Stomach (tissue), 9 donors: ENCODE data around the gene GDF15. TPM values are rescaled to one million over a fixed set of nuclear protein-coding genes. Genes with fewer than 3 reads are reported as not detected.
"Not testable (repeated sequence)": the region's sequence is repeated elsewhere in the genome, so short reads cannot be mapped to it uniquely, and the experiment has no call there.

ENCODE experiments used
- DNase-seq, 2 donors: peaks; one replicate each; pipeline versions ENCODE4 v3.0.0 to v3.0.0-alpha.2; 2013 to 2019
- H3K27ac ChIP-seq, 5 donors: fragments of 200-600 bp in 4 of 5; sonication (generic) in 4 of 5; one replicate each; pipeline ENCODE4 v1.5.1; 2013 to 2019; ENCODE audit warnings: mild to moderate bottlenecking in 1 of 5, moderate library complexity in 1 of 5
- H3K27me3 ChIP-seq, 3 donors: fragments of 200-600 bp; sonication (generic); one replicate each; pipeline ENCODE4 v1.5.1; 2017 to 2019; ENCODE audit warnings: mixed run types in 1 of 3
- H3K36me3 ChIP-seq, 4 donors: fragments of 200-600 bp; sonication (generic); 1 replicate in 3 of 4; 2 replicates in 1 of 4; pipeline ENCODE4 v1.5.1; 2016 to 2019
- H3K4me1 ChIP-seq, 4 donors: fragments of 200-600 bp; sonication (generic); one replicate each; pipeline ENCODE4 v1.5.1; 2016 to 2019
- H3K4me3 ChIP-seq, 4 donors: fragments of 200-600 bp; sonication (generic) in 3 of 4; one replicate each; pipeline ENCODE4 v1.5.1; 2016 to 2019; ENCODE audit warnings: mild to moderate bottlenecking in 1 of 4
- H3K9me3 ChIP-seq, 4 donors: fragments of 200-600 bp; sonication (generic); one replicate each; pipeline ENCODE4 v1.5.1; 2016 to 2019
- EP300 ChIP-seq: sonication (generic); formaldehyde crosslinking; IDR thresholded peaks from one replicate; pipeline ENCODE4 v1.6.1; 2017; ENCODE audit warnings: antibody characterized with exemption
- POLR2A ChIP-seq, 4 donors: fragments of 450-650 bp; IDR thresholded peaks; one replicate each; pipeline ENCODE4 v1.6.1; 2016; ENCODE audit warnings: antibody characterized with exemption in 4 of 4, control low read depth in 2 of 4, mild to moderate bottlenecking in 1 of 4, moderate library complexity in 1 of 4
- POLR2AphosphoS5 ChIP-seq, 3 donors: sonication (generic); formaldehyde crosslinking; IDR thresholded peaks; one replicate each; pipeline ENCODE4 v1.6.1; 2016; ENCODE audit warnings: antibody characterized with exemption in 3 of 3
- WGBS, 5 donors: extraction: QIAGEN DNeasy Blood & Tissue Kit in 3 of 5; methylation state at CpG; one replicate each; pipeline versions ENCODE4 v1.1.5 to v1.1.7; 2013 to 2018; 5-methylcytosine and 5-hydroxymethylcytosine counted together
- intact Hi-C: fragments of 100-400 bp; cut with DNase I; formaldehyde crosslinking; loops from one replicate; pipeline ENCODE4 v1.15.1; 2023; ENCODE audit warnings: low total_unique reads
- polyA plus RNA-seq, 3 donors: library from polyadenylated mRNA; stranded (reverse); fragments of 200-250 nt; gene quantifications; one replicate each; pipeline ENCODE4 v1.2.3, GENCODE V29; 2013
- total RNA-seq, 5 donors: library from RNA; depleted of rRNA; stranded (reverse); fragments of >200 nt; gene quantifications; one replicate each; pipeline versions ENCODE4 v1.1.0 to v1.2.3, GENCODE V29; 2014 to 2016
- TF ChIP-seq, protein P1 (sequence below), 7 experiments: fragments of 450-650 bp in 4 of 7; fragments of 200-600 bp in 3 of 7; sonication (generic) in 3 of 7; IDR thresholded peaks; one replicate each; pipeline ENCODE4 v1.5.1; 2016 to 2019; ENCODE audit warnings: antibody characterized with exemption in 7 of 7, control low read depth in 2 of 7, mild to moderate bottlenecking in 1 of 7
- donor health status: healthy with polysubstance abuse.
- donor health status: Bipolar disorder and iron deficiency.
- donor health status: healthy.

GDF15 gene
- total and polyA plus RNA-seq, 8 donors = 14.2 to 134 (median 45.7) TPM

- intact Hi-C loops = no loop called here
- H3K4me1 ChIP-seq = peaks cover 0 to 7% (median 3%) of the 10 kb centered on the region in 4 donors
- no peaks in the 10 kb centered on the region for H3K9me3 ChIP-seq
- no peak overlapping the region for H3K4me3 ChIP-seq
- H3K27ac ChIP-seq = peak overlapping the region in 2 of 5 donors; percentile 6 to 50
- WGBS, 5 donors = 74 to 88% (median 82%) methylated on average over 3 of the region's 3 CpGs
- DNase-seq = no peak
- no peaks in the 10 kb centered on the region for H3K27me3 ChIP-seq
- TF ChIP-seq POLR2AphosphoS5 (IDR thresholded peaks at IDR 0.05) (no peak), EP300 (no peak), POLR2A (IDR thresholded peaks at IDR 0.05) (no peak)
- TF ChIP-seq, protein P1, sequence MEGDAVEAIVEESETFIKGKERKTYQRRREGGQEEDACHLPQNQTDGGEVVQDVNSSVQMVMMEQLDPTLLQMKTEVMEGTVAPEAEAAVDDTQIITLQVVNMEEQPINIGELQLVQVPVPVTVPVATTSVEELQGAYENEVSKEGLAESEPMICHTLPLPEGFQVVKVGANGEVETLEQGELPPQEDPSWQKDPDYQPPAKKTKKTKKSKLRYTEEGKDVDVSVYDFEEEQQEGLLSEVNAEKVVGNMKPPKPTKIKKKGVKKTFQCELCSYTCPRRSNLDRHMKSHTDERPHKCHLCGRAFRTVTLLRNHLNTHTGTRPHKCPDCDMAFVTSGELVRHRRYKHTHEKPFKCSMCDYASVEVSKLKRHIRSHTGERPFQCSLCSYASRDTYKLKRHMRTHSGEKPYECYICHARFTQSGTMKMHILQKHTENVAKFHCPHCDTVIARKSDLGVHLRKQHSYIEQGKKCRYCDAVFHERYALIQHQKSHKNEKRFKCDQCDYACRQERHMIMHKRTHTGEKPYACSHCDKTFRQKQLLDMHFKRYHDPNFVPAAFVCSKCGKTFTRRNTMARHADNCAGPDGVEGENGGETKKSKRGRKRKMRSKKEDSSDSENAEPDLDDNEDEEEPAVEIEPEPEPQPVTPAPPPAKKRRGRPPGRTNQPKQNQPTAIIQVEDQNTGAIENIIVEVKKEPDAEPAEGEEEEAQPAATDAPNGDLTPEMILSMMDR (IDR thresholded peaks at IDR 0.05) = no peak
- H3K36me3 ChIP-seq = peaks cover 39 to 81% (median 77%) of the 10 kb centered on the region in 4 donors
These were observed 28.9 kb upstream of the GDF15 start for GRCh38 chr19:18357041-18357440.

- no peak for DNase-seq
- intact Hi-C loops = no loop called here
- peaks cover 18 to 33% (median 27%) of the 10 kb centered on the region in 4 donors for H3K4me1 ChIP-seq
- H3K36me3 ChIP-seq = peaks cover 29 to 81% (median 77%) of the 10 kb centered on the region in 4 donors
- 94 to 96% (median 94%) methylated on average over 8 of the region's 8 CpGs for WGBS, 5 donors
- H3K27me3 ChIP-seq = no peaks in the 10 kb centered on the region
- no peak overlapping the region for H3K27ac ChIP-seq
- no peaks in the 10 kb centered on the region for H3K9me3 ChIP-seq
- no peak overlapping the region for H3K4me3 ChIP-seq
- TF ChIP-seq POLR2AphosphoS5 (IDR thresholded peaks at IDR 0.05) (no peak), POLR2A (IDR thresholded peaks at IDR 0.05) (no peak), EP300 (no peak)
- TF ChIP-seq, protein P1 (IDR thresholded peaks at IDR 0.05) = no peak
These were observed 24.3 kb upstream of the GDF15 start for GRCh38 chr19:18361646-18362045.

GRCh38 chr19:18362934-18363542 lies 22.9 kb upstream of the GDF15 start:
- WGBS, 5 donors = 88 to 93% (median 91%) methylated on average over 16 to 17 of the region's 17 CpGs
- Histone ChIP-seq H3K9me3 (no peaks in the 10 kb centered on the region), H3K27ac (peak overlapping the region in 4 of 5 donors; percentile 23 to 90 (median 88)), H3K27me3 (no peaks in the 10 kb centered on the region), H3K4me3 (no peak overlapping the region), H3K36me3 (peaks cover 19 to 68% (median 63%) of the 10 kb centered on the region in 4 donors), H3K4me1 (peaks cover 18 to 36% (median 24%) of the 10 kb centered on the region in 4 donors)
- no peak for TF ChIP-seq POLR2A (IDR thresholded peaks at IDR 0.05)
- intact Hi-C loops = no loop called here
- DNase-seq = no peak

- DNase-seq = no peak
- intact Hi-C loops = no loop called here
- H3K36me3 ChIP-seq = peaks cover 12 to 63% (median 56%) of the 10 kb centered on the region in 4 donors
- H3K4me1 ChIP-seq = peaks cover 18 to 44% (median 28%) of the 10 kb centered on the region in 4 donors
- no peak overlapping the region for H3K4me3 ChIP-seq
- no peaks in the 10 kb centered on the region for H3K9me3 ChIP-seq
- no peaks in the 10 kb centered on the region for H3K27me3 ChIP-seq
- H3K27ac ChIP-seq = peak overlapping the region in 4 of 5 donors; percentile 79 to 90 (median 88)
- WGBS, 5 donors = 70 to 89% (median 86%) methylated on average over 6 of the region's 6 CpGs
- TF ChIP-seq, protein P1 (IDR thresholded peaks at IDR 0.05) = no peak
- TF ChIP-seq POLR2AphosphoS5 (IDR thresholded peaks at IDR 0.05) (no peak), POLR2A (IDR thresholded peaks at IDR 0.05) (no peak), EP300 (no peak)
These were observed 22.2 kb upstream of the GDF15 start for GRCh38 chr19:18363787-18364186.

GRCh38 chr19:18364277-18364825 lies 21.6 kb upstream of the GDF15 start:
- intact Hi-C loops, H3K9me3 ChIP-seq, H3K27me3 ChIP-seq, DNase-seq: not testable (repeated sequence)
- WGBS, 5 donors = 36 to 46% (median 41%) methylated on average over 11 of the region's 11 CpGs
- Histone ChIP-seq H3K4me1 (peaks cover 18 to 48% (median 29%) of the 10 kb centered on the region in 4 donors), H3K36me3 (peaks cover 10 to 63% (median 50%) of the 10 kb centered on the region in 4 donors), H3K27ac (peak overlapping the region; percentile 79 to 90 (median 87)), H3K4me3 (peak overlapping the region in 1 of 4 donors; percentile 3)
